ENCODE results near the gene NSMCE3.

Gene NSMCE3

DNA sequence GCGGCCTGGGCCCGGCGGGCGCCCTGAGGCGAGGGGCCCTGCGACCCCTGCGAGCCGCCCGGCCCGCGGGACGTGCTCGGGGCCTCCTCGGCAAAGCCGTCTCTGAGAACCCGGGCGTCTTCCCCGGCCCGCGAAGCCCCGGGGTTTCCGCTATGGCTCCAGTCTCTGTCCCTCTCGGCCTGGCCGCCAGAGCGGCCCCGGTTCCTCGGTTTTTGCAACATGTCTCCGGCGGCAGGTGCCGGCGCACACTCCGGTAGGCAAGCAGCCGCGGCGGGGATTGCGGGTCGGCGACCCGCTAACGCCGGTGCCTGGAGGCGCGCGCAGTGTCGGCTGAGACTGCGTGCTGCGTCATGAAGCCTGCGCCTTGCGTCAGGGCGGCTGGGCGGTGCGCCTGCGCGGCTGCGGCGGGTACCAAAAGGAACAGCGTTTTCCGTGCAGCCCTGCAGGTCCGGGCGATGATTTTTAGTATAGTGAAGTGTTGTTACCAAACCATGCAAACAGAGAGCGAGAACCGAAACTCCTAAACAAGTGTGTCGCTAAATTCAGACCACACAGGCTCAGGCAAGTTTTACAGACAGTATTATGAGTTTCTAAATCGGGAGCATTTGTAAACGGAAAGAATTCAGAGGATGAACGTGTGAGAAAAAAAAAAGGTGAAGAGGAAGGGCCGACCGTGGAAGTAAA, at the start of gene NSMCE3:
Gene NSMCE3 (minus strand): TSS at position 338 of the 684 bp plus-strand sequence. CDS start 117 bp downstream, at position 221.
- peak; percentile 40 for DNase-seq (ENCODE audit: low read depth)

DNA sequence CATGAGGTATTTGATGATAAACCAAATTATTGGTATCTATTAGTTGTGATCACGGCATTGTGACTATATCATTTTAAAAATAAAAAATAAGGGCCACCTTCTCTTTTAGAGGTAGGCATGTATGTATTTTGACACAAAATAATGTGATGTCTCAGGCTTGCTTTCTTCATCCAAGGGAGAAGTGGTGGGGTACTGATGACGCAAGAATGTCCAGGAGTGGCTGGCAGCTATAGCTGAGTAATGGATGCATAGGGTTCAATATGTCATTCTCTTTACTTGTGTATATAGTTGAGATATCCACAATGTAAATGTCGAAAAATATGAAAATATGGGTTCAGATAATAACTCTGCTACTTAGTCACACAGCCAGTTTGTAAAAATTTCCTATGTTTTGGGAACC, 46.8 kb upstream of the NSMCE3 start:
- DNase-seq (ENCODE audit: low read depth), result no peak

DNA sequence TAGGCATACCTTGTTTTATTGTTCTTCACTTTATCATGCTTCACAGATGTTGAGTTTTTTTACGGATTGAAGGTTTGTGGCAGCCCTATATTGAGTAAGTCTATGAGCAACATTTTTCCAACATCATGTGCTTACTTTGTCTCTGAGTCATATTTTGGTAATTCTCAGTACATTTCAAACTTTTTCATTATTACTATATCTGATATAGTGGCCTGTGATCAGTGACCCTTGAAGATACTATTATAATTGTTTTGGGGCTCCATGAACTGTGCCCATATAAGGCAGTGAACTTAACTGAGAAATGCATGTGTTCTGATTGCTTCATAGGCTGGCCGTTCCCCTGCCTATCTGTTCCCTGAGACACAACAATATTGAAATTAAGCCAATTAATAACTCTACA, 42.8 kb upstream of the NSMCE3 start:
- peak; percentile 71 for DNase-seq (ENCODE audit: low read depth)

DNA sequence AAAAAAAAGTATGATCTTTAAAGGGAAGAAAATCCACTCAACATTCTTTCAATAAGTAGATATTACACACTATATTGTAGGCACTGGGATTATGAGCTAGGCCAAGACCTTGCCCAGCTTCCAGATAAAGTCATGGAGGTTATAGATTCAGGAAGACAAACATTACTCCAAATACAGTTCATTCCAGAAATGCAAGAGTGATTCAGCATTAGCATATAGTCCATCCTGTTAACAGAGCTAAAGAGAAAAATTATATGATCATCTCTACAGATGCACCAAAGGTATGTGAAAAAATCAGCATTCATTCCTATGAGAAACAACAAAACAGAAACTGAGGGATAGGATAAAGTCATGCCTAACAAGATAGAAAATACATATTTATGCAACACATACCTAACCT, 42.1 kb upstream of the NSMCE3 start:
- no peak for DNase-seq (ENCODE audit: low read depth)

DNA sequence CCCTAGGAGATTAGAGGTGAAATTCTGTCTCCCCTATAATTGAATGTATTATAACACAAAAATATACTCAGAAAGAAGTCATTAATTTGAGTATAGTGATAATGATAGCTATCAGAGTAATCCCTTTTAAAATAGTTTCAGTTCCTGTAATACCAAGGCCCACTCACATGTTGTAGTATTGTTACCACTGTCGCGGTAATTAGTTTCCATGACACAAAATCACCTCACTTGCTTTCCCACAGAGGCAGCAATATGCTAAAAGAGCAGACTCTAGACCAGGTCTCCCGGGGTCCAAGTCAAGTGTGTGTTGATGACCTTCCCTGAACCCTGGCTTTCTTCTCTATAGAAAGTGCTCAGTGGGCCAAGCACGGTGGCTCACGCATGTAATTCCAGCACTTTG, 39.5 kb upstream of the NSMCE3 start:
- no peak for DNase-seq (ENCODE audit: low read depth)

DNA sequence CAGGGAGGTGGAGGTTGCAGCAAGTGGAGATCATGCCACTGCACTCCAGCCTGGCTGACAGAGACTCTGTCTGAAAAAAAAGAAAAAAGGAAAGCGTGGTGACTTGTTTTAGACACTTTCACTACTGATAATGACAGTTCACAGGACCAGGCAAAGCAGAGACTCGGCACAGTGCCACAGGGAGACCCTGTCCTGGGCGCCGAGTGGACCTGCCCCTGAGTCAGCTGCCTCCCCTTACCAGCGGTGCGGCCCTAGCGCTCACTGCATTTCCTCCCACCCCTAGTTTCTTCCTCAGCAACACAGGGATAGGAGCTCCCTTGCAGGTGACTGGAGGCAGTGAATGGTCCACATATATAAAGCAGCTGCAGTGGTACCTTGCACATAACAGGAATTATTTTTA, 38.7 kb upstream of the NSMCE3 start:
- DNase-seq (ENCODE audit: low read depth), result no peak

DNA sequence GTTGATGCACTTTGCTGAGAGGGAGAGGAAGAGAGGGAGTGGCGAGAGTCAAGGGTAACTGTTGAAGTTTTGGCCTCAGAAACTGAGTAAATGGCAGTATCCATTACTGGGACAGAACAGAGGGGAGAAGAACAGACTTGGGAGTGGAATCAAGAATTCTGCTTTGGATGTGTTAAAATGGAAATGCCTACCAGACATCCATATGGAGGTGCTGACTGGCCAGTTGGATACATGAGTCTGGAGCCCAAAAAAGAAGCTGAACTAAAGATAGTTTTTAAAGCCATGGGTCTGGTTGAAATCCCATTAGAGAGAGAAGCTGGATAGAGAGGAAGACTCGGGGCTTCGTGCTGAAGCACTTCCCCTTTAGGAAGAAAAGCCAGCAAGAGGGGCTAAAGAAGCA, 35.9 kb upstream of the NSMCE3 start:
- DNase-seq (ENCODE audit: low read depth), result no peak

DNA sequence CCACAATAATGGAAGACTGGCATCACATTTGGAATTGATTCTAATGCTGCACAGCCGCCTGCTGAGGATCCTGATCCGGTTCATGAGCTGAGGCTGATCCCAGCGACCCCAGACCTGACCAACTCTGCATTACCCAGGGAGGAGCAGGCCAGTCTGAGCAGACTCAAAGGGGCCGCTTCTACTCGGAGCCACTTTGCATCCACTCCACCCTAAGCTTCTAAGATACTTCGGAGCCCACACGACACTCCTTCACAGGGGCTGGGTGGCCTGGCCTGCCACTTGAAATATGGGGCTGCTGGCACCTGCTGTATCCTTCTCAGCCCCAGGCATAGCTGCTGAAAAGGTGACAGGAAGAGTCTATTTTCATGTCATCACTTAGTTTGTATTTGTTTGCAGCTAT, 33.2 kb upstream of the NSMCE3 start:
- DNase-seq (ENCODE audit: low read depth), result no peak

DNA sequence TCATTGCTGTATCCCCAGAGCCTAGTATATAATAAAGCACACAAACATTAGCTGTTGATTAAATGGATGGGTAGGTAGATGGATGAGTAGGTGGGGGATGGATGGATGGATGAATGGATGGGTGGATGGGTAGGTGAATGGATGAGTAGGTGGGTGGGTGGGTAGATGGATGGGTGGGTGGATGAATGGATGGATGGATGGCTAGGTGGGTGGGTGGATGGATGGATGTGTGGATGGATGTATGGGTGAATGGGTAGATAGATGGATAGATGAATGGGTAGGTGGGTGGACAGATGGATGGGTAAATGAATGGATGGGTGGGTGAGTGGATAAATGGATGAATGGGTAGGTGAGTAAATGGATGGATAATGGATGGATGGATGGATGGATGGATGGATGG, 30.2 kb upstream of the NSMCE3 start:
- no peak for DNase-seq (ENCODE audit: low read depth)

DNA sequence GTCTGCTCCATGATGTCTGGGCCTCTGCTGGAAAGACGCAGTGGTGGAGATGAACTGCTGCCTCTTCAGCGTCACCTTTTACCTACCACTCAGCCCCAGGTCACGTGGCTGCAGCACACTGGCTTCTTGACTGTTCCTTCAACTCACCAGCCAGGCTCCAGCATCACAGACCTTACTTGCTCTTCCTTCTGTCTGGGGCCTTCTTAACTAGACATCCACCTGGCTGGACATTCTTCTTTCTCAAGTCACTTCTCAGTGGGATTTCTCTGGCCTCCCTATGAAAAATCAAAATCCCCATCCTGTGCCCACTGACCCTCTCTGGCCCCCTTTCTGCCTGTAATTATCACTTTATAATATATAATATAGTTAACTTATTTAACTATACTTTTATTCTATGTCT, 29.7 kb upstream of the NSMCE3 start:
- DNase-seq (ENCODE audit: low read depth), result no peak

DNA sequence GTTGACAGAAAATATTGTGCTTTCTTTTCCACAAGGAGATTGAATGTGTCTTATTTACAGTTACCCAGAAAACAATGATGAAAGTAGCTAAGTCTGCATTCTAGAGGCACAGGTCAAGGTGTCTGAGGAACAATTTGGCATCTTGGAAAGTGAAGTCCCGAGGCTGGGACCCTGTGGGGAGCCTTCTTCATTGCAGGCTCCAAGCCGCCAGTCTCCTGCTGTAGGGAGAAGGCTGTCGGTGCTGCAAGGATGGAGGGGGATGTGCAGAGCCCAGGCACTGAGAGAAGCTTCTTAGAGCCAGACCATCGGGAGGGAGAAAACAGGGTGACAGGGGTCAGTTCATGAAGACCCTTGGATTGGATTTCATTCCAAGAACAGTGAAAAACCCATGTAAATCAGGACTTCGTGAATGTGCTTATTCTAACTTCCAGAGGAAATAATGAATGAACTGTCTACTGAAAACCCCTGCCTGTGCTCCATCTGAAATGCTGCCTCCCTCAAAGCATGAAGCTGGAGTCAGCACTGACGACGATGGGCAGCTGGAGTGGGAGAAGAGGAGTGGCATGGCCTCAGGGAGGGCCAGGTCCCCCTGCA, 25.2 kb upstream of the NSMCE3 start:
- DNase-seq (ENCODE audit: low read depth), result no peak

DNA sequence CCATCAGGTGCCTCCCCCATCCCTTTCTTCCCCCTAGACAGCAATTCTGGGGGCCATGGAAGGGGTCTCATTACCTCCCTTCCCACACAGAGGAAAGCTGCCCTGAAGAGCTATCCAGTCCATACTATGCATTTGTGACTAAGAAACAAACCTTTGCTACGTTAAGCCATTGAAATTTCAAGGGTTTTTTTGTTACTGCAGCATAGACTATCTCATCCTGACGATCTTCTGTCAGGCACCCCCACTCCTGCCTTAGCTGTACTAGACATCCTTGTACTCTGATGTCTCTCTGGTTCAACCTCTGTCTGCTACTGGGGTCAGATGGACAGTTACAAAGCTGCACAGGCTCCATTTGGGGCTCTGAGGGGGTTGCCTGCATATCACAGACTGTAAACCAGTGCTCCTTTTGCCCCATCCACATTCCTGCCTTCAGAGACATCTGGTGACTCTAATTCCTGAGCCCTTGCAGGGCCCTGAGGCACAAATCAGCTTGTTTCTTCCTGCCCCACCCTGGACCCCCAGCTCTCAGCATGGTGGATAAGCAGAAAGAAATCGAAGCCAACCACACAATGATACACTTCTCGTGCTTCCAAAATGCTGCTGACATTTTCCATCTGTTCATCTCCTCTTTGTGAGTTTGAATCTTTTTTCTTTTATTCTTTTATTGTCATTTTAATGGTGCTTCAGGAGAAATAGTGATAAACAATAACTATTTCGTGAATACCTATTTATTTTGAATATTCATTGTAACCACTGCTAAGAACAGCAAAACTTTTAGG, 21.6 kb upstream of the NSMCE3 start:
- DNase-seq (ENCODE audit: low read depth), result no peak

DNA sequence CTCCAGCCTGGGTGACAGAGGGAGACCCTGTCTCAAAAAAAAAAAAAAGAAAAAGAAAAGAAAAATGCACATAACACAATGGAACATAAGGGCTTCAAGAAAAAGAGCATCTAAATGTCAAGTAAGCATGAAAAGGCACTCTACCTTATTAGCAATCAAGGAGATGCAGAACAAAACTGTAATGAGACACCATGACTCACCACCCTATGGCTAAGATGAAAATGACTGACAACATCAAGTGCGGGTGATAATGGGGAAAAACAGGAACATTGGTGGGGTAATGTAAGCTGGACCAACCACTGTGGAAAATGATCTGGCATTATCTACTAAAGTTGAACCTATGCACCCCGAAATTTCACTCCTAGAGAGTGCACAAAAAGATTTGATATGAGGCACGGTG, 19.6 kb upstream of the NSMCE3 start:
- DNase-seq (ENCODE audit: low read depth), result no peak

DNA sequence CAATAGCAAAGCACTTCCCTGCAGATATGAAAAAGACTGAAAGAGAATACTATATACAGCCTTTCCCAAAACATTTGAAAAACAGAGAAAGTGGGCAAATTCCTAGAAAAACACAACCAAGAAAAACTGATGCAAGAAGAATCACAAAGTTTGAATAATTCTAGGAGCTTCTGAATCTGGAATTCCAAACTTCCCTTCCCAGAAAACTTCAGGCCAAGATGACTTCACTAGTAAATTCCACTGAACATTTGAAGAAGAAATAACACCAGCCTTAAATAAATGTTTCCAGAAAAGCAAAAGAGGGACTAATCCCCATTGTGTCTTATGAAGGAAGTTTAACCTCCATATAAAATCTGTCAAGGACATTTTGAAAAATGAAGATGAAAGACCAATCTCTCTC, 15.8 kb upstream of the NSMCE3 start:
- DNase-seq (ENCODE audit: low read depth), result no peak

DNA sequence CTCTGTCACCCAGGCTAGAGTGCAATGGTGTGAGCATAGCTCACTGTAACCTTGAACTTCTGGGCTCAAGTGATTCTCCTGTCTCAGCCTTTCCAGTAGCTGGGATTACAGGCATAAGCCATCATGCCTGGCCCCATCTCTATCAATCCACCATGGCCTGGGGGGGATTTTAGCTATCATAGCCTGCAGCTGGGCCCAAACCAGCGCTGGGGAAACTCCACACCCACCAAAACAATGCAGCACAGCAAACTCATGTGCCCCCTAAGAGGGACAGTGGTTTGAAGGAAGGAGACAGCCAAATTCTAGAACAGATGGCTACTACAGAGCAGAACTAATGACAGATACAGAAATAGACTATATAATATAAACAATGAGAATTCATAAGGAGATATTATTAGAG, 13.8 kb upstream of the NSMCE3 start:
- no peak for DNase-seq (ENCODE audit: low read depth)

DNA sequence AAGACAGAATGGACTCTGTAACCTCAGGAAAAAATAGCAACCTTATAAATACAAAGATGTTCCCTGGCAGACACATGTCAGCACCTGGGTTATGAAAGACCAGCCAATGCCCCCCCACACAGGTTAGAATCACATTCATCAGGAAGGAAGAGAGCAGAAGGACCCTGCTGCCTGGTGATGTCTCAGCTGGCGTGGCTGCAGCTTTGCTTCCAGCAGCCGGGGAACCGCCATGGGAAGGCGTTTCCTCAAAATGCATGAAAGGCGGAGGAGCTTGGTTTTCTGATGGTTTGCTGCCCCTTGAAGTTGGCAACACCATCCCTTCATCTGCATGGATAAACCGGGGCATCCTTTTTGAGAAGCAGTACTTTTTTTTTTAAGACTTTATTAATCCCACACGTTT, 10.9 kb upstream of the NSMCE3 start:
- no peak for DNase-seq (ENCODE audit: low read depth)

DNA sequence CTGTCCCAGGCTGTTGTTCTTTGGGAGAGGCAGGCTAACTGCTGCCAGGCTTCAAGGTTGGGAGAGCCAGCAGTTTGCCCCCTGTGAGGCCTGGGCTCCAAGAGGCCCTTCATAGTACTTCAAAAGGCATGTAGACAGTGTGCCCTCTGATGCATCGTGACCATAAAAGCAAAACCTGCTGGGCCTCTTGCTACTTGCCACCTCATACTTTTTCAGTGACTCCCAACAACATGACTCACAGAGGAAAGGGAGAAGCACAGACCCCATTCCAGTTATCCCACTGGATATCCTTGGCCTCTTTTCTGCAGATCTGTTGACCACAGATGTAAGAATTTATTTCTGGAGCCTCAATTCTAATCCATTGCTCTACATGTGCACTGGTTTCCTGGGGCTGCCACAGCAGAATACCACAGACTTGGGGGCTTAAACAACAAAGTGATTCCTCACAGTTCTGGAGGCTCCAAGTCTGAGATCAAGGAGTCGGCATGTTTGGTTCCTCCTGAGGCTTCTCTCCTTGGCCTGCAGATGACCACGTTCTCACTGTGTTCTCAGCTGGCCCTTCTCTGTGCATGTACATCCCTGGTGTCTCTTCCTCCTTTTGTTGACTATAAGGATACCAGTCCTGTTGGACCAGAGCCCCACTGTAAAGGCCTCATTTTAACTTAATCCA, 8.9 kb upstream of the NSMCE3 start:
- peak; percentile 81 for DNase-seq (ENCODE audit: low read depth)

DNA sequence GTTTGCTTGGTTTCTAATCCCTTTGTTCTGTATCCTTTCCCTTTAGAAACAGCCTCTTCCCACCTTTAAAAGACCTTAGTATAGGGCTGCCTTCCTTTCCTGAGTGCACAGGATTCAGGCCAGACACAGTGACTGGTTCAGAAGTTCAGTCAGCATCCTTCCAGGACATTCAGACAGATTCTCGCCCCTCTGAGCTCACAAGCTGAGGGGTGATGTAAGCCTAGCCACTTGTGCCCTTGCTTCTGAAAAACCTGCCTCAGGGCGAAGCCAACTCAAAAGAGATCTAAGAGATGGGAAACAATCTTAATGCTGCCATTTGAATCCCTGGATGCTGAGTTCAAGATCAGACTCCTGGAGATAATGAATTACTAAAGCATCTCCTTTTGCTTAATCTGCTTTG, 6.7 kb upstream of the NSMCE3 start:
- DNase-seq (ENCODE audit: low read depth), result no peak

DNA sequence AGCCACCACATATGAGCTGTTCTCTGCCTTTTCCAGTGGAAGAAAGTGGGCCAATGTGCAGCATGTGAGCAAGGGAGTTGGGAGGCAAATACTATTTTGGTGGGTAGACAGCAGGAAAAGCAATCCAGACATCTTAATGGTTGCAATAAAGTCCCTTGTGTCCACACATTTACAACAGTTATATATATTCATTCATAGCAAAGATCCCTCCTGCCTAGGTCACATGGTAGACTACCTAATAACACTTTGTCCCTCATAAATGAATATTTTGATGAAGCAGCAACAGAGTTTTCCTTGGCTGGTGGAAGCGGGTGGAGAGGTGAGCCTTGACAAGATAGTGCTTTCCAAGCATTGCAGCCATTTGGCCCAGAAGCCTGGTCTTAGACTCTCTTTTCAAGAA, 6.2 kb upstream of the NSMCE3 start:
- no peak for DNase-seq (ENCODE audit: low read depth)

DNA sequence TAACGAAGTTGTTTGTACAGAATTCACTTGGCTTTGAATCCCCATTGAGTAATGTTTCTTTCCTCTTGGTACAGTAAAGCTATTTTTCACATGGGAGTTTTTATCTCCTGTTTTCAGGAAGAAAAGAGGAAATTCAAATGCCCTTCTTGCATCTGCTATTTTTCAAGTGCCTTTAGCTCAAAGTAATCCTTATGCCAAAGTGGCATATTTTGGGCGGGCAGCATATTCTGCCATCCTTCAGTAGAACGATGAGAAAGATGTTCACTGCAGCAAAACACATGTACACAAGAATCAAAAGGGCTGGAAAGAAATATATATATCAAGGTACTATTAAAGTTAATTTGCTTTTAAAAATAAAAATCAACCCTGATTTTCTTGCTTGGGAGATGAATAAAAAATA, 5.3 kb upstream of the NSMCE3 start:
- DNase-seq (ENCODE audit: low read depth), result no peak

DNA sequence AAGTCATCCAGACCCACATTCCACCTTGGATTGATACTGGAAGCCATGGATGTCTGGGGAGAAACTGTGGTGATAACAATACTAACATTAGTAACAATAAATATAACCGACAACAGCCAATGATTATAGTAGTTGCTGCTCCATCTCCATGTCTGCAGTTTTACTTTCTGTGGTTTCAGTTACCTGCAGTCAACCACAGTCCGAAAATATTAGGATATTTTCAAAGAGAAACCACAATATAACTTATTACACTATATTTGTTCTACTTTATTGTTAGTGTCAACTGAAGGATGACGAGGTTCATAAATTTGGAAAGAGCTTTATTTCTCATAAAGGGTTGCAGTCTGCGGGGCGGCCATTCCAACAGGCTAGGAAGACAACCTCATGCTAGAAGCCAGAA, 2.6 kb upstream of the NSMCE3 start:
- no peak for DNase-seq (ENCODE audit: low read depth)

DNA sequence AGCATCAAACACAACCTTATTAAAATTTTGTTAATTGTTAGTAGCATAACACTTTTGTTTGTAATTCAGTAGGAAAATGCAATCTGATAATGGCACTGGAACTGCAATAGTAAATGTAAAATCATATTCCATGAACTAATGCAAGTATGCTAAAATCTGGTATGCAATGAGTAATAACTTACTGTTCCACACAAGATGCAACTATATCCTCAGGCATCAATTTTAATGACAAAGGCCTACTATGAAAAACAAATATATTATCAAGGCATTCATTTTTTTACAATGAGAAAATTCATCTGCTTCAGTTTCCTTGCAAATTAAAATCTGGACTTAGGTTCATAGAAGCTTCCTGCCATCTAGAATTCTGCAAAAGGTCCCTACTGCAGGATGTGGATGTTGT, 1.4 kb upstream of the NSMCE3 start:
- no peak for DNase-seq (ENCODE audit: low read depth)
